CD4-positive, alpha-beta T cell (primary cell): Measurements from ENCODE around the gene ASB5. TPM values are rescaled to one million over a fixed set of nuclear protein-coding genes. Genes with fewer than 3 reads are reported as not detected.

Source experiments
- ATAC-seq: fragments of 200-7000 bp; cut with Tn5 transposase; one replicate; pipeline ENCODE4 v1.10.0; 2022; ENCODE audit warnings: mild to moderate bottlenecking; ENCODE audit not compliant: poor library complexity
- CTCF ChIA-PET: fragments of 350-600 bp; sonication (Branson Sonifier 250); formaldehyde crosslinking; loops from one replicate; lab custom pipeline; 2021; ENCODE audit warnings: antibody characterized with exemption, inconsistent platforms; lab: Charles Lee
- POLR2A ChIA-PET: fragments of 350-600 bp; sonication (Branson Sonifier 250); formaldehyde crosslinking; loops from one replicate; lab custom pipeline; 2021; ENCODE audit warnings: antibody characterized with exemption, inconsistent platforms; lab: Charles Lee
- DNase-seq, 14 experiments: peaks; one replicate each; pipeline ENCODE4 v3.0.0-alpha.2; 2013 to 2020; ENCODE audit warnings: mixed read lengths in 2 of 14
- H3K27ac ChIP-seq, 2 donors: one replicate each; pipeline versions ENCODE4 v1.5.1 to v1.7.0; 2013; ENCODE audit warnings: low read length in 2 of 2, low read depth in 1 of 2, mild to moderate bottlenecking in 1 of 2
- H3K27me3 ChIP-seq, 2 experiments: 1 replicate in 1 of 2; 2 replicates in 1 of 2; pipeline versions ENCODE4 v1.6.1 to v1.7.0; 2013; ENCODE audit warnings: low read length in 2 of 2, control low read depth in 1 of 2, mild to moderate bottlenecking in 1 of 2, moderate library complexity in 1 of 2; ENCODE audit not compliant: insufficient read depth in 2 of 2, control insufficient read depth in 1 of 2
- H3K36me3 ChIP-seq: one replicate; pipeline ENCODE4 v1.6.1; 2013; ENCODE audit warnings: low read length, control low read depth; ENCODE audit not compliant: insufficient read depth
- H3K4me1 ChIP-seq: one replicate; pipeline ENCODE4 v1.6.1; 2013; ENCODE audit warnings: low read length, control low read depth; ENCODE audit not compliant: insufficient read depth
- H3K4me3 ChIP-seq: one replicate; pipeline ENCODE4 v1.5.1; 2013; ENCODE audit warnings: mild to moderate bottlenecking, low read length, moderate library complexity
- H3K9me3 ChIP-seq, 2 experiments: 1 replicate in 1 of 2; 2 replicates in 1 of 2; pipeline versions ENCODE4 v1.6.1 to v1.7.0; 2013; ENCODE audit warnings: low read length in 2 of 2, mild to moderate bottlenecking in 2 of 2, control low read depth in 1 of 2, moderate library complexity in 1 of 2; ENCODE audit not compliant: control insufficient read depth in 1 of 2, insufficient read depth in 1 of 2
- H3K27ac Mint-ChIP-seq: one replicate; pipeline ENCODE4 v1.8.0; 2020; ENCODE audit warnings: mixed read lengths
- H3K27me3 Mint-ChIP-seq: one replicate; pipeline ENCODE4 v1.8.0; 2021; ENCODE audit warnings: mixed read lengths
- H3K36me3 Mint-ChIP-seq: one replicate; pipeline ENCODE4 v1.8.0; 2021; ENCODE audit warnings: low read depth, mixed read lengths
- H3K4me1 Mint-ChIP-seq: one replicate; pipeline ENCODE4 v1.8.0; 2021; ENCODE audit warnings: low read depth, mixed read lengths
- H3K4me3 Mint-ChIP-seq: one replicate; pipeline ENCODE4 v1.8.0; 2020; ENCODE audit warnings: mild to moderate bottlenecking, mixed read lengths
- H3K9me3 Mint-ChIP-seq: one replicate; pipeline ENCODE4 v1.8.0; 2020; ENCODE audit warnings: mixed read lengths
- CTCF ChIP-seq: fragments of 200-600 bp; IDR thresholded peaks from one replicate; pipeline ENCODE4 v1.8.0; 2022; ENCODE audit warnings: antibody characterized with exemption, mild to moderate bottlenecking
- intact Hi-C, 2 experiments: fragments of 100-400 bp; cut with DNase I in 1 of 2; cut with micrococcal nuclease in 1 of 2; formaldehyde crosslinking; loops; one replicate each; pipeline versions ENCODE4 v1.15.1 to v1.9.0; 2023 to 2025; cut with DNase I, micrococcal nuclease
- total RNA-seq, 174 experiments: library from RNA in 2 of 174; stranded (reverse) in 2 of 174; gene quantifications; one replicate each; pipeline ENCODE4 v1.2.3 and lab custom pipeline; 2021 to 2026

Gene ASB5
- total RNA-seq, 2 experiments from 2014 or later = not detected

GRCh38 chr4:176210579-176211296 is 58.3 kb downstream of the ASB5 start:
- ChIA-PET CTCF (no interaction called here), POLR2A (no interaction called here)
- ATAC-seq = no peak
- no peaks in the 10 kb centered on the region for H3K36me3 Mint-ChIP-seq
- no peak overlapping the region for H3K4me3 Mint-ChIP-seq
- no peaks in the 10 kb centered on the region for H3K36me3 ChIP-seq
- H3K4me1 Mint-ChIP-seq = no peaks in the 10 kb centered on the region
- no peak overlapping the region for H3K27ac Mint-ChIP-seq
- H3K27ac ChIP-seq = no peak overlapping the region
- H3K9me3 ChIP-seq = no peaks in the 10 kb centered on the region
- intact Hi-C loops = no loop called here
- no peak for DNase-seq
- no peaks in the 10 kb centered on the region for H3K4me1 ChIP-seq
- H3K4me3 ChIP-seq = no peak overlapping the region
- peaks cover 38% of the 10 kb centered on the region for H3K27me3 Mint-ChIP-seq
- no peaks in the 10 kb centered on the region for H3K9me3 Mint-ChIP-seq
- peaks cover 0 to 14% of the 10 kb centered on the region in 2 experiments for H3K27me3 ChIP-seq
- no peak for TF ChIP-seq CTCF

DNA sequence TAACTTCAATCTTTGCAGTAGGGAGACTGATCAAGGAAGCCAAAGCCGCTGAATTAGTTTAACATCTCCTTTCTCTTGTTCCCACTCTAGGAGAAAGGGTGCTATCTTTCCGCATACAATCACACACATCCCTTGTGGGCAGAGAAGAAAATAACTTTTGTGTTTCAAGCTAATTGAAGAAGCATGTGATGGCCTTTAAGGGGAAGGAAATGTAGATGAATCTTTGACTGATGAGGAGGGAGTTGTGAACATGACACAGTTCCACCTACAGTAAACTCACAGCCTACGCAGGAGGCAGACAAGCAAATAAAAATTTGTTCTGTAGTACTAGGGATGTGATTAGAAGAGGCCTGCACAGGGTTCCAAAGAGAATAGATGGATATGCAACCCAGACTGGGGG is 58.9 kb downstream of the ASB5 start:
- H3K27me3 ChIP-seq = peaks cover 0 to 14% of the 10 kb centered on the region in 2 experiments
- ATAC-seq (no peak), DNase-seq (no peak)
- Mint-ChIP-seq H3K27me3 (peaks cover 45% of the 10 kb centered on the region), H3K4me1 (no peaks in the 10 kb centered on the region), H3K4me3 (no peak overlapping the region), H3K9me3 (no peaks in the 10 kb centered on the region), H3K27ac (no peak overlapping the region), H3K36me3 (no peaks in the 10 kb centered on the region)
- intact Hi-C loops = no loop called here
- TF ChIP-seq CTCF = no peak
- ChIA-PET CTCF (no interaction called here), POLR2A (no interaction called here)
- H3K9me3 ChIP-seq = no peaks in the 10 kb centered on the region
- no peak overlapping the region for H3K27ac ChIP-seq
- H3K4me1 ChIP-seq = no peaks in the 10 kb centered on the region
- H3K36me3 ChIP-seq = no peaks in the 10 kb centered on the region
- H3K4me3 ChIP-seq = no peak overlapping the region

DNA sequence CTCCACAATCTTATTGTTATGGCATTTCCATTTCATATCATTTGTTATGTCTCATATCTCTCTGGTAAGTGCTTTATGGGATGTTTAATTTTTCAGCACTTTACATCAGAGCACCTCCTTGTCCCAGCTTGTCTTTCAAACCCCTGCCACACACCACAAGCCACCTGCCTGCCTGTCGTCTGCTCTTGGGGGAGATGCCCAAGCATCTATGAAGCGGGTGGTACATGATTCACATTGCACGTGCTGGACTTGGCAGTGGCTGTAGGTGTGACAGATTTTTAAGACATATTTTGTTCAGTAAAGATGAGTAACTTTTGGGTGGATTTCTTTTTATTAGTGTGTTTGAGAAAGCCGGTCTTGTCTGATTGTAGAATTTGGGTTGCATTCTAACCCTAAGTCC is 59.5 kb downstream of the ASB5 start:
- ChIA-PET POLR2A (no interaction called here), CTCF (no interaction called here)
- DNase-seq = no peak
- Mint-ChIP-seq H3K4me3 (no peak overlapping the region), H3K36me3 (no peaks in the 10 kb centered on the region), H3K9me3 (no peaks in the 10 kb centered on the region), H3K27ac (no peak overlapping the region), H3K4me1 (no peaks in the 10 kb centered on the region), H3K27me3 (peaks cover 46% of the 10 kb centered on the region)
- Histone ChIP-seq H3K4me3 (no peak overlapping the region), H3K27ac (no peak overlapping the region), H3K27me3 (peaks cover 0 to 14% of the 10 kb centered on the region in 2 experiments), H3K9me3 (no peaks in the 10 kb centered on the region), H3K36me3 (no peaks in the 10 kb centered on the region), H3K4me1 (no peaks in the 10 kb centered on the region)
- no peak for ATAC-seq
- intact Hi-C loops = no loop called here
- TF ChIP-seq CTCF = no peak
